Activated T-cell treated with anti-CD3 and anti-CD28 coated beads for 1 hour (primary cell): ENCODE data around the gene AP5S1.
A peak's percentile ranks its signal among the peaks of the same experiment; 100 is the strongest.
"Not testable (repeated sequence)": the region's sequence is repeated elsewhere in the genome, so short reads cannot be mapped to it uniquely, and the experiment has no call there.

Source experiments
- DNase-seq: peaks from one replicate; pipeline ENCODE4 v3.0.0-alpha.2; 2020; ENCODE audit warnings: low read depth

AP5S1 gene, protein sequence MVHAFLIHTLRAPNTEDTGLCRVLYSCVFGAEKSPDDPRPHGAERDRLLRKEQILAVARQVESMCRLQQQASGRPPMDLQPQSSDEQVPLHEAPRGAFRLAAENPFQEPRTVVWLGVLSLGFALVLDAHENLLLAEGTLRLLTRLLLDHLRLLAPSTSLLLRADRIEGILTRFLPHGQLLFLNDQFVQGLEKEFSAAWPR

DNA sequence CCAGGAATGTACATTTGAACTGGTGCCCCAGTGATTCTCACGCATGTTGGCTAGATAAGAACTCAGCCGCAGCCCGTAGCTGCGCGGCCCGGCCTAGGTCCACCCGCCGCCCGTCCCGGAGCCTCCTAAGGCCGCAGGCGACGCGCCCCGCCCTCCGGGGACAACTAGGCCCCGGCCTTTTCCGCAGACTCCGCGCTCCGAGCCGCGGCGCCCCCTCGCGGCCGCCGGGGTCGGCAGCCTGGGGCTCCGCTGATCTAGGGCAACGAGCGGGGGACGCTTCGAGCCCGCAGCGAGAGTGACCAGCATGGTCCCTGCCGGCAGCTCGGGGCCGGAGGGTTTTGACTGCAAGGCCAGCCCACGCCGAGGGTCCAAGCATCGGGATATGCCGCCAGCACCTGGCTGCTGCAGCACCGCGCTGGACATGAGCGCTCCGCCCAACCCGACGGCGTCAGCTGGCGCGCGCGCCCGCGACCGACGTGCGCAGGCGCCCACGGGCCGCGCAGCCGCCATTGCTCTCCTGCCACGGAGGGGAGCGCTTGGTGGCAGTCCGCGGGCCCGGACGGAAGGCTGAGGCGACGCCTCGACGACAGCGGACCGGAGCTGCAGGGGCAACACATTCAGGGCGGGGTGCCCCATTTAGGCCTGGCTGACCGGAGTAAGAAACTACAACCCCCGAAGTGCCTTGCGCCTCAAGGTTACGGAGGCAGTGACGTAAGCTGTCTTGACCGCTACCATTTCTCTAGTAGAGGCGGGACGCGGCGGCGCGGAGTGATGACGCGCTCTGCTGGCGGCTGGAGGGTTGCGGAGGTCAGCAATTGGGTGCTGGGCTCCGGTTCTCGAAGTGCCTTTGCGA lies at the start of gene AP5S1:
AP5S1 (plus strand) TSS at position 500 of the 853 bp plus-strand sequence. CDS start 1,571 bp downstream, outside the sequence.
- peak; percentile 78 for DNase-seq

DNA sequence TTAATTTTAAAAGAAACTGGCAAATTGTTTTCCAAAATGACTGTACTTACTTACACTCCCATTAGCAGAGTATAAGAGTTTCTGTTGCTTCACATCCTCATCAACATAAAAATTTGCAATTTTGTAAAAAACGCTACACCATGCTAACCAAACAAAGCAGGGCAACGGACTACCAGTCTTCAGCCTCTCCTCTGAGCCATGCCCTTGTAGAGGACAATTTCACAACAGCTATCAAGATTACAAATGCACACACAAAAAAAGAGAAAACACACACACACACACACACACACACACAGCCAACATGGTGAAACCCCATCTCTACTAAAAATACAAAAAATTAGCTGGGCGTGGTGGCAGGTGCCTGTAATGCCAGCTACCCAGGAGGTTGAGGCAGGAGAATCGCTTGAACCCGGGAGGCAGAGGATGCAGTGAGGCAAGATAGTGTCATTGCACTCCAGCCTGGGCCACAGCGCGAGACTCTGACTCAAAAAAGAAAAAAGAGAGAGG lies 48.7 kb upstream of the AP5S1 start:
- DNase-seq: no peak

DNA sequence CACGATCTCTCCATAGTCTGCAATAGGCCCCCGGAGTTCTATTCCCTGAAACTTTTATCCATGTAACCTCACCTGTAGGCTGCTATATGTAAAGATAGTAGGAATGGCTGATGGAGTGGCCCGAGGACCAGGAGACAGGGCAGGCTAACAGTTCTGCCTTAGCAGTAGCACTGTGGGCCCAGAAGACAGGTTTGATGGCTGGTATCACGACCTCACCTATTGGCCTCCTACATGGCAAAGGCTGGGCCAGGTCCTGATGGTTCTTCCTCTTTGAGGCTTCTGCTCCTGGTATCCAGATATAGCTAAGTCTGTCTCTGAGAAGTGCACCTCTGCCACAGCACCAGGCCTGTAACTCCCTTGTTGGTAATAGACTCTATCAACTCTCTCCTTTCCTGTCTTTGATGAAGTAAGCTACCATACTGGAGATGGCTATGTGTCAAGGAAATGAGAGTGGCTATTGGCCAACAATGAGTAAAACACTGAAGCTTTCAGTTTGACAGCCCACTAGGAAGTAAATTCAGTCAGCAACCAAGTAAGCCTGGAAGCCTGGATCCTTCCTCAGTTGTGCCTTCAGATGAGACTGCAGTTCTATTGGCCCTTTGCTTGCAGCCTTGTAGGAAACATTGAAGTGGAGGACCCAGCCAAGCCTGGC lies 44.8 kb upstream of the AP5S1 start:
- DNase-seq: no peak

DNA sequence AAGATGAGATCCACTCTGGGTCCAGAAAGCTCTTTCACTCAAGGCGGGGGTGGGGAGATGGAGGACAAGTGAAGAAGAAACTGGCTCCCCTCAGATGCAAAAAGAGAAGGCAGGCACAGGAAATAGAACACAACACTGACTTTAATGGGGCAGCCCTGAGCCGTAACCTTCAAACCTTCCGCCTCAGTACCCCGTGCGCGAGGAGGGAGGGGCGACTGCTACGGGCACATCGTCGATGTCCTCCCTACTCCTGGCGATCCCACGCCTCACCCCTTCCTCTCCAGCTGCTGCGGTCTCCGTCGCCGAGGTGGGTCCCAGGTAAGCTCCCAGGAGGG lies 43.0 kb upstream of the AP5S1 start:
- no peak for DNase-seq

DNA sequence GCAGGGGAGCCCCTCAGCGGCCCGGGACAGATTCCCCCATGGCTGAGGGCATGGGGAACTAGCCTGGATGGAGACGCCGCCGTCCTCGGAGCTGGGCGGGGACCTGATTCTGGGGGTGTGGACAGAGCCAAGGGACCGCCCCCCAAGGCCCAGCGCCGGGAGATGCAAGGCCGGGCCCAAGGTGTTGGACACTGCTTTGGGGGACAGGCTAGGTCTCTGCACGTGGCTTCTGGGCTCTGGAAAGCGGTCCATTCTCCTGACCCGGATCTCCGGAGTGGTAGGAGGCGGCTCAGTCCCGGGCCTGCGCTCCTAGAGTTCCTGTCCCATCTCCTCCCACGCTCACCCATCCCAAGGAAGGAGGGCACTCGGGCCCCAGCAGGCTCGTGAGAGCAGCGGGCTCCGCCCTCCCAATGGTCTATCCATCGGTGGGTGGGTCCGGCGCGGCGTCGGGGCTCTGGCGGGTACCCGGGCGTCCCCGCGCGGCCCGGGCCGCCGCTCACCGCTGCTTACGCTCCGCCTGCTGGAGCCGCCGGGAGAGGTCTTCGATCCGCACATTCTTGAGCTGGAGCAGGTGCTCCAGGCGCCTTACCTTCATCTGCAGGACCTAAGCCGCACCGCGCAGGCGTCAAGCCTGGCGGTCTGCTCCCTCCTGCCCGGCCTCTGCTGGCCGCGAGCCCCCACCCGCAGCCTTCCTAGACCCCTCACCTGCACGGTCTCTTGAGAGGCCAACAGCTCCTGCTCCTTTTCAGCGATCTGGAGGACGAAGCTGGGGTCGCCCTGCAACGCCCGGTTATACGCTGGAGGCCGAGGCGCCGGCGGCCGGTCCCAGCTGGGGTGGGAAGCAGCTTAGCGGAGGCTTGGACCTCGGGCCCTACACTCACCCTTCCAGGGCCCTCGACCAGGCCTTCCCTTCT lies 42.4 kb upstream of the AP5S1 start:
- DNase-seq: no peak

DNA sequence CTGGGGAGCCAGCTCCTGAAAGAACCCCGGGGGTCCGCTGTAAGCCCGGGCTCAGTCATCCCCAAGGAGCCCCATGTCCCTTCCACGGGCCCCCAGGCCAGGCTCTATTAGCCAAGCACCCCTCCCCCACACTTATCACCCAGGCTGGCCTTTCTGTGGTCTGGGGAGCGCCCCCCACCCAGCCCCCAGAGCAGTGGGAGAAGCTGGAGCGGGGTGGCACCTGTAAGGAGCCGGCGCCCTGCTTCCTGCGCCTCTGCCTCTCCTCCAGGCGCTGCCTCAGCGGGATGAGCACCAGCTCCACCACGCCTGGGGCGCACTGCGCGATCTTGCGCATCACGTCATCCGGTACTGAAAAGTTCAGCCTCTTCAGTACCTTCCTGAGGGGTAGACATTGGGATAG lies 41.4 kb upstream of the AP5S1 start:
- DNase-seq: no peak

DNA sequence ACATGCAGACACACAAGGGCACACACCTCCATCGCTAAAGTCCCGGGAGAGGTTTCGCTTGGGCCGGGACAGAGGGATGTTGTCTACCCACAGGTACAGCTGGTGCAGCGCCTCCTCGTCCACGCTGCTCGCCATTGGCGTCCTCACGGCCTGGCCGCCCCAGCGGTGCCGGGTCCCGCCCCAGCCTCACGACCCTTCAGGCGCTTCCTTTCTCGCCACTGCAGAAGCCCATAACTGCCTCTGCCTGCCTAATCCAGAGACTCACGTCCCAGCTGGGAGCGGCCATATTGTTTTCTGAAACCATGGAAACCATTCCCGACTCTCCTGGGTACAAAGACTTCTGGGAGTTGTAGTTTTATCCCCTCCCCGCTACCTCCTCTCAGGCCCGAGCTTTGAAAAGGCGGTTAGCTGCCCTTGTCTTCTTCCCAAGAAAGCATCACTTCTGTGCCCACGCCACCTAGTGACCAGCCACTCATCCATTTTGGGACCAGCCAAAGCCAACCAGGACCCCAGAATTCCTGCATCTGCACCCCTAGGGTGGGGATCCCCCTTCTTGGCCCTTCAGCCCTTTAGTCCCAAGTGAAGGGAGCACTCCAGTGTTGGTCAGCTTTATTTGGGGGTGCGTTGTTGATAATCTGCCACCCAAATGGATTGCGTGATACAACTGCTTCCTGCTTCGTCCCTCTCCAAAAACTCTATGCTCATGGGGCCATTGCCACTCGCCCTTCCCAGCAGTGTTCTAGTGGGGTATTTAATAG lies 39.0 kb upstream of the AP5S1 start, which contains the start of gene SPEF1:
SPEF1 (minus strand) TSS at position 296 of the 758 bp plus-strand sequence; CDS start at position 135, 161 bp downstream.
- DNase-seq: no peak

DNA sequence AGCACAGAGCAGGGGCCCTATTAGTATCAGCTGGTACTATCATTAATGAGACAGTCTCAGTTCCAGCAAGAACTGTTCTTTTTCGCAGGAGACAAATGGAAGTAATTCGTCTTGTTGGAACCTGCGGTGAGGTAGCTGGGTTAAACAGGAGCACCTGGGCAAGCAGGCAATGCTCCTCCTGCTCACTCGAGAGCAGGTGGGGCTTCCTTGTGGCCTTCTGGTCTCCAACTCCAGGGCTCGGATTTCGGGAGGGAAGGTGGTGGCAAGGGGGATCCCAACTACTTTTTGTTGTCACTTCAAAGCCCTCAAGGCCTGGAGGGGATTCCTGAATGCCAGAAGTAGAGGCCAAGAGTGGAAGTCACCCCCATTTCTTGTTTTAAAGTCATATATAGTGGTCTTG lies 37.8 kb upstream of the AP5S1 start:
- no peak for DNase-seq

DNA sequence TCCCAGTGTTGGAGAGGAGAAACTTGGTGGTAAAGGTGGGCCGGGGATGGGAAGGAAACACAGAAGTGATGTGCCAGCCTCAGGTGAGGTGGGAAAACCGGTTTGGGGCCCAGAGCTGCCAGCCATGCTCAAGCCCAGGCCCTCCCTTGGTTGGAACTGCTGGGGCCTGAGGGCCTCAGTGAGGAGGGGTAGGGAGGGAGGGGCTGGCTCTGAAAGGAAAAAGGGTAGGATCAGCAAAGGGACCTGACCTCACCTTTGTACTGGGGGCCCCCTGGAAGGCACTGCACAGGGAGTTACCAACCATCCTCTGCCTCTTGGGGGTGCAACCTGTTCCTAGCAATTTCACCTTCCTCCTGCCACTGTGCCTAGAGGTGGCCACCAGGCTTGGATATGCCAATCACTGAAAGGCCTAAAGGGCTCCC lies 37.3 kb upstream of the AP5S1 start:
- DNase-seq: no peak

DNA sequence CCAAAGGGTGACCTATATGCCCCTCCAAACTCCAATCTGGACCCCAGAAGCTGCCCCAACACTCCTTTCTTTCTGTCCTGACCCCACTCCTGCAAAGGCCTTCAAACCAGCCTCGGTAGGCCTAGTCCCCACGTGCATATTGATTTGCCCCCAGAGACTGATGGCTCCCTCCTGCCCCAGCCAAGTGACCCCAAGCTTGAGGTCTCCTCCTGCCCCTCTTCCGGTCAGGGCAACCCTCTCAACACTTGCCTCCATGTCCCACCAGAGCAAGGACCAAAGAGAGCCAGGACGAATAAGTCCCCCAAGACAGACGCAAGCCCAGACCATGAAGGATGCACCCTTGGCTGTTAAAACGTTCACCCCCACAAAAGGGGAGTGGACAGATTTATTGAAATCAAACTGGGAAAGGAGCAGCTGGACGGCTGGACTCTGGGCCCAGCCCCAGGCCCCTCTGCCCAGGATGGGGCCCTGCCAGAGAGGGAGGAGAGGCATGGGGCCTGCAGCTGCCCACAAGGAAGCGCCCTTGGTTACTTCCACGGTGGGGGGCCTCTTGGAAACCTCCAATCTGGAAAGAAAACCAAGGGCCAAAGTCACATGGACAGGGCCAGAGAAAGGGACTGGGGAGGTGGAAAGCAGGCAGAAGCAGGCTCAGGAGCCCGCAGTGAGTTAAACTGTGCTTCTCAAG lies 36.7 kb upstream of the AP5S1 start:
- no peak for DNase-seq

DNA sequence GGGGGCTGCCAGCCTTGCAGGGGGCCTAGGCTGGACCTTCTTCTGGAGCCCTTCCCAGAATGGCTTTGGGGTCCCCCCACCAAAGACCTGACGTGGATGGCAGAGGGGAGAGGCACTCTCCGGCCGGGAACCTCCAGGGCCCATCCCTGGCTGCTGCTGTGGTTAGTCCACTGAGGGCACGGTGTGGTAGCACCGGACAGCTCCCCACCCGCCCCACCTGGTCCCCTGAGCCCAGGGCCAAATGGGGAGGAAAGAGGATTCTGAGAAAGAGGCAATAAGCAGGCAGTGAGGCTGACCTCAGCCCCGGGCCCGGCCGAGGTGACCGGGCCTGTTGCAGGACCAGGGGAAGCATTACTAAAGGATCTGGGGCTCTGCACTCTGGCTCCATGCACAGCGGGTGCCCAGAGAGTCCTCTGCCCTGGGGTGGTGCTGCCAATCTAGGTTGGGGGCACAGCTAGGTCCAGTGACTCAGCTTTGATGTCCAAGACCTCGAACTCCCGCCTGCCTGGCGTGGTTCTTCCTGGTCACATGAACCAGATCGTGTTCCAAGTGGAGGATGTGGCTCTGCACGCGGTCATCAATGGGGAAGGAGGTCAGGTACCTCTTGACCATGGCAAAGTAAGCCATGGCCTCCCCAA lies 36.0 kb upstream of the AP5S1 start:
- DNase-seq: no peak

DNA sequence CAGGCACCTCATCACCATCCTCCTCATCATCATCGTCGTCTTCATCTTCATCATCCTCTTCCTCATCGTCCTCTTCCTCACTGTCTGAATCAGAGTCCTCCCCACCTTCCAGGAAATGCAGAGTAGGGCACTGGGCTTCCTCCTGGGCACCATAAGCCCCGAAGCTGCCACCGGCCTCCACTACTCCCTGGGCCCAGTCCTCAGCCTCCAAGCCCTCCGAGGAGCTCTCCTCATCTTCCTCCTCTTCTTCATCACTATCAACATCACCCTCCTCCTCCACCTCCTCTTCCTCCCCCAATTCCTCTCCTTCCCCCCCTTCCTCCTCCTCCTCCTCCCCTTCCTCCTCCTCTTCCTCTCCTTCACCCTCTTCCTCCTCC lies 35.5 kb upstream of the AP5S1 start:
- DNase-seq: no peak

DNA sequence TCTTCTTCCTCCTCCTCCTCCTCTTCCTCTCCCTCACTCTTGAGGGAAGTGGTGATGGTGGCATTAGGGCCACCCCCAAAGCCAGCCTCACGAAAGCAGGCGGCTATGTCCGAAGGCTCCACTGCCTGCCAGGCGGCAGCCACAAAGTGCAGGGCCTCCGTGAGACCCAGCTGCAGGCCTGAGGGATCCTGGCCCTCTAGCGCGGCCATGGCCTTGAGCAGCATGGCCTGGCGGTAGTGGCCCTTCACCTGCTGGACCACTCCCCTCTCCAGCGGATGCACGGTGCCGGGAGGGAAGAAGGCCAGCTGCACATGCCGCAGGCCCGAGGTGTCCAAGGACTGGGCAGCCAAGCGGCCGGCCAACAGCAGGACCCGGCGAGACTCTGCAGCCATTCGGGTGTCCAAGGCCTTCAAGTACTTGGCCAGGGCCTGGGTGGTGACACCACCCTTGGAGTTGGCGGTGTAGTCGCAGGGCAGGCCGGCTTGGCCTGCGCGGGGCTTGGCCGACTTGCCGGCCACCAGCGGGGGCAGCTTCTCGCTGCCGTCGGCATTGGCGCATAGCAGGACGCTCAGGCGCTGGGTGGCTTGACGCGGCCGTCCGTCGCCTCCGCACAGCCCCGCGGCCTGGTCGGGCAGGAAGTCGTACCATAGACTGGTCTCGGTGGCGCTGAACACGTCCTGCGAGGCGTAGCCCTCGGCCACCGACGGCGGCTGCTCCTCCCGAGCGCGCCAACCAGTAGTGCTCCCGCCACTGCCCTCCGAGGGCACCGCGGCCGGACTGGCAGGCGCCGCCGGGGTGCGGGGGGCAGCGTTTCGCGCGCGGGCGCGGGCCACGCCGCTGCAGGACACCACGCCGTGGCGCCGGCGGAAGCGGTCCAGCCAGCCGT lies 34.9 kb upstream of the AP5S1 start:
- DNase-seq: no peak

DNA sequence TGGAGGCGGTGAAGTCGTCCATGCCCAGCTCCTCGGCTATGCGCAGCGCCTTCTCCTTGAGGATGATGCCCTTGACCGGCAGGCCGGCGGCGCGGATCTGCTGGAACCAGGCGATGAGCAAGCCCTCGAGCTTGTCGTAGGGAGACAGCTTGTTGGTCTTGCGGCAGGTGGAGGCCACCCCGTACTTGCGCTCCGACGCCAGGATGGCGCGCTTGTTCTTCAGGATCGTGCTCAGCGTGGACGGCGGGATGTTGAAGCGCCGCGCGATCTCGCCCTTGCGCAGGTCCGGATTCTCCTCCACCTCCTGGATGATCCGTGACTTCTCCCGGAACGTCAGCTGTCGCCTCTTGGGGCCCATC lies 34.2 kb upstream of the AP5S1 start:
- DNase-seq: no peak

DNA sequence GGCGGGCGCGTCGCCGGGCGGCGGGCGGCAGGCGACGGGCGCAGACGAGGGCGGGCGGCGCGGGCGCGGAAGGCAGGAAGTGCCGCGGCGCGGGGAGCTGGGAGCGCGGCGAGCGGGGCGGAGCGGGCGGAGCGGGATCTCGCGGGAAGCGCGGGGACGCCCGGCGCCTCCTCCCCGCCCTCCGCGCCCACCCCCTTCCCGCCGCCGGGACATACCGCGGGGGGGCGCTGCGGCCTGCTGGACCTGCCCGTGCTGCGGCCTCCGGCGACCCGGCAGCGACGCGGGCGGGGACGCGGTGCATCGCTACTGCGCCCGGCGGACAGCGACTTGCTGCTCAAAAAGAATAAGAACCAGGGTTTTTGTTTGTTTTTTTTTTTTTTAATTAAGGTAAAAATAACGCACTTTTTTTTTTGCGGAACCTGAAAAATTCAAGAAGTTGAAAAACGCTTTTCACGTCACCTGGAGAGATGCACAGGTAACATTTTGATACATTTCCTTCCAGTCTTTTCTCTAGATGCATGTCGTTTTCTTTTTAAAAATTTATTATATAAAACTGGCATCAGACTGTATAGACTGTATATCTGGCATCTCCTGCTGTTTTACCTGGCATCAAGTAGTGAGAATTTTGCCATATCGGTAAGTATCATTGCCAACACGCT lies 33.6 kb upstream of the AP5S1 start, which contains the start of gene CENPB:
CENPB (minus strand) TSS at position 76 of the 659 bp plus-strand sequence. CDS start 257 bp downstream, outside the sequence.
- peak; percentile 89 for DNase-seq

DNA sequence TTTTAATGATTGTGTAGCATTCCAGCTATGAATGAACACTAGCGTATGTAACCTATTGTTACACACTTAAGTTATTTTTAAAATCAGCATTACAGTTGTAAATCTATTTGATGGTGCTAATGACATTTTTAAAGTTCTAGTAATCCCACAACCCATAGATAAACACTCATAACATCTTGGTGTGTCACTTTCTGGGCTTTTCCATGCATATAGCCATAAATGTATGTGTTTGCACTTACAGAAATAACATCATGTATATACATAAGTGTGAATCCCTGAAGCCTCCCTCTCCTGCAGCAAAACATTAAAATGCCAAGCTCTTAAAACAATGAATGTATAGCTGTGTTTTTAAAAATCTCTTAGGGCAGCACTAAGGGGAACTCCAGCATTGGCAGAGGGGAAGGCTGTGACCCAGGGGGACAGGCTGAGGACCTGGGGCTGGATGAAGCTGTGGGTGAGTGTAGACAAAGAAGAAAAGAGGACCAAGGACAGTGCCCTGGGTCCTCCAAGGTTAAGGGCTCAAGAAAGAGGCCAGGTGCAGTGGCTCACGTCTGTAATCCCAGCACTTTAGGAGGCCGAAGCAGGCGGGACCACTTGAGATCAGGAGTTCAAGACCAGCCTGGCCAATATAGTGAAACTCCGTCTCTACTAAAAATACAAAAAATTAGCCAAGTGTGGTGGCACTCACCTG lies 32.9 kb upstream of the AP5S1 start:
- DNase-seq: no peak

DNA sequence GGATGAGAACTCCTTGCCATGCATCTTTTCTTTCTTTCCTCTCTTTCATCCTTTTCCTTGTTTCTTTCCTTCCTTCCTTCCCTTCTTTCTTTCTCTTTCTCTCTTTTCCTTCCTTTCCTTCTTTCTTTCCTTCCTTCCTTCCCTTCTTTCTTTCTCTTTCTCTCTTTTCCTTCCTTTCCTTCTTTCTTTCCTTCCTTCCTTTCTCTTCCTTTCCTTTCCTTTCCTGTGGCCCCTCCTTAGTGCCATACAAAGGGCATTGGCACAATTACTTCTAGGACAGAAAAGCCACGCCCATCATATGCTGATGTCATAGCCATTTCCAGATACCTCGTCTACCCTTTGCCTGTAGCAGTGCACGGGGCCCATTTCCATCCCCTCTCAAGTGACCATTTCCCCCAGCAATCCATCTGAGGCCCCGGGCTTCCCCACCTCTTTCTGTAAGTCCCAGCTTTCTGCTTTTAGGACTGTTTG lies 31.6 kb upstream of the AP5S1 start:
- DNase-seq: no peak

DNA sequence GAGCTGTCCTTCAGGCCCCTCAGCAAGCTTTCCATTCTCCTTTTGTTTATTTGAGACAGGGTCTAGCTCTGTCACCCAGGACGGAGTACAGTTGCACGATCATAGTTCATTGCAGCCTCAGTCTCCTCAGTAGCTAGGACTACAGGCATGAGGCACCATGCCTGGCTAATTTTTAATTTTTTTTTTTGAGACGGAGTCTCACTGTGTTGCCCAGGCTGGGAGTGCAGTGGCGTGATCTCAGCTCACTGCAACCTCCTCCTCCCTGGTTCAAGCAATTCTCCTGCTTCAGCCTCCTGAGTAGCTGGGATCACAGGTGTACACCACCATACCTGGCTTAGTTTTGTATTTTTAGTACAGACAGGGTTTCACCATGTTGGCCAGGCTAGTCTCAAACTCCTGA lies 31.1 kb upstream of the AP5S1 start:
- DNase-seq: not testable (repeated sequence)
